ENCODE data around the gene LIPF.

GRCh38 chr10:88707429-88708155 is 43.4 kb downstream of the LIPF start:
- TF ChIP-seq RAD21 (IDR thresholded peaks at IDR 0.05; ENCODE audit: low read length) (no peak), FOSL2 (IDR thresholded peaks at IDR 0.05; ENCODE audit: borderline replicate concordance, low read depth) (peak; percentile 76), POLR2AphosphoS5 (IDR thresholded peaks at IDR 0.05; ENCODE audit: low read depth, low read length) (no peak), YY1 (IDR thresholded peaks at IDR 0.05; ENCODE audit: low read depth) (no peak), FOXM1 (IDR thresholded peaks at IDR 0.05; ENCODE audit: low read depth) (0 out of 2 replicates have a peak, but pooled peaks have one; percentile 18), EP300 (IDR thresholded peaks at IDR 0.05; ENCODE audit: borderline replicate concordance in 1 of 2, low read depth in 1 of 2, low read length in 1 of 2) (peak in 1 of 2 experiments; percentile 65; a peak in 2 of 4 replicates), RXRA (IDR thresholded peaks at IDR 0.05; ENCODE audit: borderline replicate concordance, low read depth) (peak; percentile 53; the same call in 1 of the 2 replicates), REST (IDR thresholded peaks at IDR 0.05; ENCODE audit: low read depth, low read length) (no peak), EZH2phosphoT487 (IDR thresholded peaks at IDR 0.05; ENCODE audit: borderline replicate concordance, low read depth) (no peak), PBX3 (IDR thresholded peaks at IDR 0.05) (peak; percentile 76), MXI1 (IDR thresholded peaks at IDR 0.05; ENCODE audit: low read depth, low read length) (no peak)
- TF ChIP-seq, protein P1, sequence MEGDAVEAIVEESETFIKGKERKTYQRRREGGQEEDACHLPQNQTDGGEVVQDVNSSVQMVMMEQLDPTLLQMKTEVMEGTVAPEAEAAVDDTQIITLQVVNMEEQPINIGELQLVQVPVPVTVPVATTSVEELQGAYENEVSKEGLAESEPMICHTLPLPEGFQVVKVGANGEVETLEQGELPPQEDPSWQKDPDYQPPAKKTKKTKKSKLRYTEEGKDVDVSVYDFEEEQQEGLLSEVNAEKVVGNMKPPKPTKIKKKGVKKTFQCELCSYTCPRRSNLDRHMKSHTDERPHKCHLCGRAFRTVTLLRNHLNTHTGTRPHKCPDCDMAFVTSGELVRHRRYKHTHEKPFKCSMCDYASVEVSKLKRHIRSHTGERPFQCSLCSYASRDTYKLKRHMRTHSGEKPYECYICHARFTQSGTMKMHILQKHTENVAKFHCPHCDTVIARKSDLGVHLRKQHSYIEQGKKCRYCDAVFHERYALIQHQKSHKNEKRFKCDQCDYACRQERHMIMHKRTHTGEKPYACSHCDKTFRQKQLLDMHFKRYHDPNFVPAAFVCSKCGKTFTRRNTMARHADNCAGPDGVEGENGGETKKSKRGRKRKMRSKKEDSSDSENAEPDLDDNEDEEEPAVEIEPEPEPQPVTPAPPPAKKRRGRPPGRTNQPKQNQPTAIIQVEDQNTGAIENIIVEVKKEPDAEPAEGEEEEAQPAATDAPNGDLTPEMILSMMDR (IDR thresholded peaks at IDR 0.05) = no peak
- TF ChIP-seq, protein P2, sequence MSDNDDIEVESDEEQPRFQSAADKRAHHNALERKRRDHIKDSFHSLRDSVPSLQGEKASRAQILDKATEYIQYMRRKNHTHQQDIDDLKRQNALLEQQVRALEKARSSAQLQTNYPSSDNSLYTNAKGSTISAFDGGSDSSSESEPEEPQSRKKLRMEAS (IDR thresholded peaks at IDR 0.05; ENCODE audit: low read depth) = 0 out of 2 replicates have a peak, but pooled peaks have one; percentile 16
- TF ChIP-seq, protein P3, sequence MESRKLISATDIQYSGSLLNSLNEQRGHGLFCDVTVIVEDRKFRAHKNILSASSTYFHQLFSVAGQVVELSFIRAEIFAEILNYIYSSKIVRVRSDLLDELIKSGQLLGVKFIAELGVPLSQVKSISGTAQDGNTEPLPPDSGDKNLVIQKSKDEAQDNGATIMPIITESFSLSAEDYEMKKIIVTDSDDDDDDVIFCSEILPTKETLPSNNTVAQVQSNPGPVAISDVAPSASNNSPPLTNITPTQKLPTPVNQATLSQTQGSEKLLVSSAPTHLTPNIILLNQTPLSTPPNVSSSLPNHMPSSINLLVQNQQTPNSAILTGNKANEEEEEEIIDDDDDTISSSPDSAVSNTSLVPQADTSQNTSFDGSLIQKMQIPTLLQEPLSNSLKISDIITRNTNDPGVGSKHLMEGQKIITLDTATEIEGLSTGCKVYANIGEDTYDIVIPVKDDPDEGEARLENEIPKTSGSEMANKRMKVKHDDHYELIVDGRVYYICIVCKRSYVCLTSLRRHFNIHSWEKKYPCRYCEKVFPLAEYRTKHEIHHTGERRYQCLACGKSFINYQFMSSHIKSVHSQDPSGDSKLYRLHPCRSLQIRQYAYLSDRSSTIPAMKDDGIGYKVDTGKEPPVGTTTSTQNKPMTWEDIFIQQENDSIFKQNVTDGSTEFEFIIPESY (IDR thresholded peaks at IDR 0.05; ENCODE audit: borderline replicate concordance, low read depth) = no peak

Data from SK-N-SH (cell line).